ENCODE measurements around the gene NR1H2.
"Not testable (repeated sequence)": the region's sequence is repeated elsewhere in the genome, so short reads cannot be mapped to it uniquely, and the experiment has no call there.

GRCh38 chr19:50329926-50330294 is 46.3 kb upstream of the NR1H2 start:
- not testable (repeated sequence) for TF ChIP-seq CTCF (conservative IDR thresholded peaks at IDR 0.05); ZFX (IDR thresholded peaks at IDR 0.05)

Measured in C4-2B (cell line).